Pancreas (tissue), 10 donors: ENCODE data around the gene ANTKMT. TPM values are rescaled to one million over a fixed set of nuclear protein-coding genes. Genes with fewer than 3 reads are reported as not detected.

ENCODE experiments used
- ATAC-seq, 4 donors: fragments of 200-7000 bp; cut with Tn5 transposase; one replicate each; pipeline versions ENCODE4 v1.8.0 to v1.9.1; 2020; ENCODE audit warnings: mild to moderate bottlenecking in 4 of 4, moderate library complexity in 4 of 4
- DNase-seq, 6 donors: peaks; one replicate each; pipeline ENCODE4 v3.0.0-alpha.2; 2020
- FAIRE-seq: peaks from 2 replicates; lab custom pipeline; 2012; peaks lifted over from hg19 to GRCh38; lab: Jason Lieb, UNC
- H3K27ac ChIP-seq, 4 donors: fragments of 200-600 bp; sonication (generic); 1 replicate in 3 of 4; 2 replicates in 1 of 4; pipeline versions ENCODE4 v1.5.0 to v1.8.0; 2020
- H3K27me3 ChIP-seq, 4 donors: fragments of 200-600 bp; one replicate each; pipeline ENCODE4 v1.8.0; 2021
- H3K36me3 ChIP-seq, 3 donors: fragments of 200-600 bp; sonication (generic) in 1 of 3; one replicate each; pipeline versions ENCODE4 v1.5.0 to v1.8.0; 2020 to 2021
- H3K4me1 ChIP-seq, 3 donors: fragments of 200-600 bp; one replicate each; pipeline ENCODE4 v1.8.0; 2021
- H3K4me3 ChIP-seq, 4 donors: fragments of 200-600 bp; sonication (generic) in 2 of 4; one replicate each; pipeline versions ENCODE4 v1.5.0 to v1.8.0; 2020 to 2021
- H3K9me3 ChIP-seq, 4 donors: fragments of 200-600 bp; one replicate each; pipeline ENCODE4 v1.8.0; 2021
- CTCF ChIP-seq, 4 donors: fragments of 200-600 bp; sonication (generic) in 3 of 4; IDR thresholded peaks; one replicate each; pipeline versions ENCODE4 v1.5.0 to v1.8.0; 2021; ENCODE audit warnings: antibody characterized with exemption in 4 of 4
- WGBS, 2 donors: extraction: QIAGEN DNeasy Blood & Tissue Kit; methylation state at CpG; one replicate each; pipeline ENCODE4 v1.1.7; 2013; 5-methylcytosine and 5-hydroxymethylcytosine counted together
- intact Hi-C, 3 donors: fragments of 100-400 bp; cut with DNase I; formaldehyde crosslinking; loops; one replicate each; pipeline versions ENCODE4 v1.11.1 to v1.14.2; 2022
- polyA plus RNA-seq, 2 donors: library from polyadenylated mRNA; stranded (reverse); fragments of 200-250 nt; gene quantifications; one replicate each; pipeline ENCODE4 v1.2.3, GENCODE V29; 2013
- total RNA-seq, 6 donors: library from RNA; stranded (reverse); fragmentation: NEBNext Ultra II Directional in 4 of 6; extraction: Animal tissue kit (Norgen Biotek cat#: 25700) in 4 of 6; gene quantifications; one replicate each; pipeline versions ENCODE4 v1.2.1 to v1.2.4, GENCODE V29; 2021 to 2023
- donor health status: healthy with polysubstance abuse.
- donor health status: DM: no; HTN: no; CAD: no; lungs with moderate emphysema.
- donor health status: DM: no; HTN: no; CAD: no.
- donor health status: control.
- donor health status: control.
- donor health status: Bipolar disorder and iron deficiency.
- donor health status: DM: yes; HTN: yes; CAD: no.
- donor health status: DM: no; HTN: no; CAD: no.
- donor health status: DM: no; HTN: no; CAD: no.
- donor health status: DM: yes; HTN: yes; CAD: no.

ANTKMT gene
- total and polyA plus RNA-seq, 8 donors = 12.2 to 41.7 (median 22.1) TPM

DNA sequence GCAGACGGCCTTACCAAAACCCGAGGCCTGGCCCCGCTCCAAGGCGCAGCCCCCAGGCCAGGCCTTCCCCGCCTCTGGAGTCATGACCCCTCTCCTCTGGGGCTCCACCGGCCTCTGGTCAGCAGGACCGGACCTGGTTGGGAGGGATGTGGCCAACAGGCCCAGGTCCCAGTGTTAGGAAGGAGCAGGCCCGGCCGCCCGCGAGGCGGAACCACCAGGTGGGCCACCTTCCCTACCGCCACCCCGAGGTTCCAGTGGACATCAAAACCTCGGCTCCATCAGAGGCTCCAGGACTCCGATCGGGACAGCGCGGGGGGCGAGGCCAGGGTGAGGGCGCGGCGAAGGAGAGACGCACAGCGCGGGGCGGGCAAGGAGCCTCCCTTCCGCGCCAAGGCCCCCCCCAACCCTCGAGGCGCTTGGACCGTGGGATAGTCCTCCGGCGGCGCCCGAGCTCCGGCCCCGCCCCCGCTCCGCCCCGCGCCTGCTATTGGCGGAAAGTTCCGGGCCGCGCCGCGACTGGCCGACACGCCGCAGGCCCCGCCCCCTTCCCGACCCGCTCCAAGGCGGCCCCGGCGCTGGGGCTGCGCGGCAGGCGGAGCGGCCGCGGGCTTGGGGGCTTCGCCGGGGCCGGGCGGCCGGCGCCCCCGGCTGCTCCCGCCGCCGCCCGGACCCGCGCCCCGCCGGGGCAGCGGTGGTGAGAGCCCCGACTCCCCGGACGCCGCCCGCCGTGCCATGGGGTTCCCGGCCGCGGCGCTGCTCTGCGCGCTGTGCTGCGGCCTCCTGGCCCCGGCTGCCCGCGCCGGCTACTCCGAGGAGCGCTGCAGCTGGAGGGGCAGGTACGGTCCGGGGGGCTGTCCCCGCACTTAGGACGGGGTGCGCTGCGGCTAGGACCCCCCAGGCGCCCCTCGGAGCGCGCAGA lies 6.1 kb upstream of the ANTKMT start, which contains the start of gene METRN:
Gene METRN (plus strand): TSS at position 561 of the 919 bp plus-strand sequence. CDS start 172 bp downstream, at position 733.
- H3K27ac ChIP-seq = peak within 1 kb of the TSS; percentile 36 to 60 (median 50)
- no peak for FAIRE-seq
- no peaks in the 10 kb centered on the region for H3K9me3 ChIP-seq
- peaks cover 3 to 17% (median 14%) of the 10 kb centered on the region in 3 donors for H3K4me1 ChIP-seq
- intact Hi-C loops = loop anchor here in 2 of 3 donors (2.0 to 10.0 kb wide), 3 partner anchors 72 to 342 kb away; no protein-coding TSS in a partner anchor
- peaks cover 0 to 10% (median 0%) of the 10 kb centered on the region in 4 donors for H3K27me3 ChIP-seq
- DNase-seq = peak; percentile 87 to 98 (median 94)
- peak; percentile 78 to 91 (median 86) for ATAC-seq
- peak within 1 kb of the TSS; percentile 56 to 89 (median 68) for H3K4me3 ChIP-seq
- no peaks in the 10 kb centered on the region for H3K36me3 ChIP-seq
- TF ChIP-seq CTCF (IDR thresholded peaks at IDR 0.05) = no peak
- WGBS, 2 donors = 5 to 10% methylated on average over 41 to 108 of the region's 108 CpGs

GRCh38 chr16:715477-716199 lies 5.3 kb upstream of the ANTKMT start:
- ATAC-seq (peak in 3 of 4 donors; percentile 2 to 10 (median 3)), FAIRE-seq (no peak), DNase-seq (peak in 1 of 6 donors; percentile 78)
- Histone ChIP-seq H3K27ac (peak overlapping the region; percentile 36 to 60 (median 50)), H3K9me3 (no peaks in the 10 kb centered on the region), H3K4me3 (peak overlapping the region; percentile 56 to 89 (median 68)), H3K27me3 (peaks cover 0 to 9% (median 0%) of the 10 kb centered on the region in 4 donors), H3K4me1 (peaks cover 6 to 23% (median 18%) of the 10 kb centered on the region in 3 donors), H3K36me3 (no peaks in the 10 kb centered on the region)
- TF ChIP-seq CTCF (IDR thresholded peaks at IDR 0.05) = no peak
- WGBS, 2 donors = 3% methylated on average over 48 to 74 of the region's 74 CpGs
- intact Hi-C loops = loop anchor here in 2 of 3 donors (2.0 to 10.0 kb wide), 2 partner anchors 71 to 339 kb away; no protein-coding TSS in a partner anchor

DNA sequence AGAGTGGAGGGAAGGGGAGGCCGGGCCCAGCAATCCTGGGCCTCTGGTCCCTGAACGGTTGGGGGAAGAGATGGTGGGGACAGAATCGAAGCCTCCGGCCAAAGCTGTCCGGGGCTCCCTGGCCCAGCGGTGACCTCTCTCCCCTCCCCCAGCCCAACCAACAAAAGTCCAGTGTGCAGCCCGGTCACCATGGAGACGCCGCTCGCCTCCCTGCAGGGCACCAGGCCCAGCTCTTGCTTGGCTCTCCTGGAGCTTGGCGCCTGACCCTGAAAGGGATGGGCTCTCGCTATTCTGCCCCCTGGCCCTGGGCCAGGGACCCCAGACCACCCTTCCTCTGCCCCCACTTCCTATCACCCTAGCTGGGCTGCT lies 4.8 kb upstream of the ANTKMT start:
- peaks cover 6 to 23% (median 18%) of the 10 kb centered on the region in 3 donors for H3K4me1 ChIP-seq
- H3K36me3 ChIP-seq = no peaks in the 10 kb centered on the region
- intact Hi-C loops = loop anchor here in 1 of 3 donors (10.0 kb wide), 1 partner anchor 339 kb away; no protein-coding TSS in a partner anchor
- WGBS, 2 donors = 12 to 15% methylated on average over 12 of the region's 12 CpGs
- peak overlapping the region; percentile 44 to 68 (median 52) for H3K27ac ChIP-seq
- peaks cover 0 to 4% (median 0%) of the 10 kb centered on the region in 4 donors for H3K27me3 ChIP-seq
- ATAC-seq = peak in 2 of 4 donors; percentile 26 to 34
- no peaks in the 10 kb centered on the region for H3K9me3 ChIP-seq
- DNase-seq = peak in 4 of 6 donors; percentile 68 to 83 (median 74)
- no peak for TF ChIP-seq CTCF (IDR thresholded peaks at IDR 0.05)
- H3K4me3 ChIP-seq = peak overlapping the region in 3 of 4 donors; percentile 56 to 89 (median 67)
- FAIRE-seq = no peak

- no peak for ATAC-seq
- peaks cover 6 to 28% (median 21%) of the 10 kb centered on the region in 3 donors for H3K4me1 ChIP-seq
Measured at GRCh38 chr16:716768-717325, 4.1 kb upstream of the ANTKMT start.

More at GRCh38 chr16:716768-717325, 4.1 kb upstream of the ANTKMT start:
- no peaks in the 10 kb centered on the region for H3K9me3 ChIP-seq
- no peaks in the 10 kb centered on the region for H3K27me3 ChIP-seq
- no peak for DNase-seq
- TF ChIP-seq CTCF (IDR thresholded peaks at IDR 0.05) = no peak
- WGBS, 2 donors = 86 to 87% methylated on average over 29 of the region's 29 CpGs
- intact Hi-C loops = loop anchor here in 1 of 3 donors (10.0 kb wide), 1 partner anchor 338 kb away; no protein-coding TSS in a partner anchor
- H3K4me3 ChIP-seq = peak overlapping the region in 1 of 4 donors; percentile 89
- FAIRE-seq = no peak
- no peaks in the 10 kb centered on the region for H3K36me3 ChIP-seq
- H3K27ac ChIP-seq = peak overlapping the region; percentile 5 to 68 (median 44)
